ENCODE data around the gene BST2. TPM values are rescaled to one million over a fixed set of nuclear protein-coding genes. Genes with fewer than 3 reads are reported as not detected.

The BST2 gene
- total RNA-seq, 4 donors from 2014 or later = 14.1 to 83.0 (median 24.7) TPM

- Histone ChIP-seq H3K9me3 (no peaks in the 10 kb centered on the region), H3K36me3 (no peaks in the 10 kb centered on the region), H3K4me1 (peaks cover 0 to 12% of the 10 kb centered on the region in 2 donors), H3K4me3 (replicated peaks in 1 of 3) (no peak overlapping the region), H3K27me3 (peaks cover 3% of the 10 kb centered on the region), H3K27ac (no peak overlapping the region)
- intact Hi-C loops (cut with DNase I) = loop anchor here (10.0 kb wide), 1 partner anchor 70 kb away; the partner anchor contains the start of gene NXNL1
- peak in 5 of 6 experiments; percentile 12 to 55 (median 24) for TF ChIP-seq CTCF (IDR thresholded peaks at IDR 0.05)
- TF ChIP-seq POLR2A (IDR thresholded peaks at IDR 0.05) = no peak
- peak; percentile 27 to 34 for DNase-seq
- WGBS, 2 donors = 19 to 22% methylated on average over 18 of the region's 19 CpGs
Measured at GRCh38 chr19:17394891-17395415, 10.5 kb downstream of the BST2 start.

GRCh38 chr19:17393914-17394313 is 11.5 kb downstream of the BST2 start, which contains the start of gene CCDC194:
TSS of gene CCDC194 (minus strand) at chr19:17394196. CDS start at chr19:17394158, 38 bp downstream.
- no peak within 1 kb of the TSS for H3K4me3 ChIP-seq (replicated peaks in 1 of 3)
- no peaks in the 10 kb centered on the region for H3K9me3 ChIP-seq
- DNase-seq = no peak
- no peak for TF ChIP-seq CTCF (IDR thresholded peaks at IDR 0.05)
- TF ChIP-seq POLR2A (IDR thresholded peaks at IDR 0.05) = no peak
- intact Hi-C loops (cut with DNase I) = loop anchor here (10.0 kb wide), 1 partner anchor 71 kb away; the partner anchor contains the start of gene NXNL1
- no peaks in the 10 kb centered on the region for H3K36me3 ChIP-seq
- WGBS, 2 donors = 21 to 40% methylated on average over 2 to 21 of the region's 41 CpGs
- H3K27ac ChIP-seq = no peak within 1 kb of the TSS
- H3K27me3 ChIP-seq = peaks cover 3% of the 10 kb centered on the region
- H3K4me1 ChIP-seq = peaks cover 0 to 12% of the 10 kb centered on the region in 2 donors

GRCh38 chr19:17393002-17393401 is 12.4 kb downstream of the BST2 start:
- no peaks in the 10 kb centered on the region for H3K9me3 ChIP-seq
- WGBS, 2 donors = 46 to 56% methylated on average over 2 of the region's 2 CpGs
- H3K4me3 ChIP-seq (replicated peaks in 1 of 3) = no peak overlapping the region
- peaks cover 3% of the 10 kb centered on the region for H3K27me3 ChIP-seq
- no peak for TF ChIP-seq CTCF (IDR thresholded peaks at IDR 0.05)
- TF ChIP-seq POLR2A (IDR thresholded peaks at IDR 0.05) = no peak
- intact Hi-C loops (cut with DNase I) = loop anchor here (10.0 kb wide), 1 partner anchor 72 kb away; the partner anchor contains the start of gene NXNL1
- DNase-seq = no peak
- H3K36me3 ChIP-seq = no peaks in the 10 kb centered on the region
- peaks cover 0 to 12% of the 10 kb centered on the region in 2 donors for H3K4me1 ChIP-seq
- H3K27ac ChIP-seq = no peak overlapping the region

- TF ChIP-seq CTCF (IDR thresholded peaks at IDR 0.05) = no peak
- no peak for TF ChIP-seq POLR2A (IDR thresholded peaks at IDR 0.05)
- no peaks in the 10 kb centered on the region for H3K9me3 ChIP-seq
- peaks cover 0 to 12% of the 10 kb centered on the region in 2 donors for H3K4me1 ChIP-seq
- DNase-seq = no peak
- 8 to 14% methylated on average over 24 to 25 of the region's 26 CpGs for WGBS, 2 donors
- H3K27ac ChIP-seq = no peak overlapping the region
- H3K4me3 ChIP-seq (replicated peaks in 1 of 3) = no peak overlapping the region
- no peaks in the 10 kb centered on the region for H3K36me3 ChIP-seq
- intact Hi-C loops (cut with DNase I) = loop anchor here (10.0 kb wide), 1 partner anchor 73 kb away; the partner anchor contains the start of gene NXNL1
- peaks cover 3% of the 10 kb centered on the region for H3K27me3 ChIP-seq
Measured at GRCh38 chr19:17391371-17392151, 13.9 kb downstream of the BST2 start.
